Pancreas (tissue), 10 donors: ENCODE data around the gene ITPK1. TPM values are rescaled to one million over a fixed set of nuclear protein-coding genes. Genes with fewer than 3 reads are reported as not detected.
"Not testable (repeated sequence)": the region's sequence is repeated elsewhere in the genome, so short reads cannot be mapped to it uniquely, and the experiment has no call there.

ENCODE experiments used
- ATAC-seq, 4 donors: fragments of 200-7000 bp; cut with Tn5 transposase; one replicate each; pipeline versions ENCODE4 v1.8.0 to v1.9.1; 2020; ENCODE audit warnings: mild to moderate bottlenecking in 4 of 4, moderate library complexity in 4 of 4
- DNase-seq, 6 donors: peaks; one replicate each; pipeline ENCODE4 v3.0.0-alpha.2; 2020
- FAIRE-seq: peaks from 2 replicates; lab custom pipeline; 2012; peaks lifted over from hg19 to GRCh38; lab: Jason Lieb, UNC
- H3K27ac ChIP-seq, 4 donors: fragments of 200-600 bp; sonication (generic); 1 replicate in 3 of 4; 2 replicates in 1 of 4; pipeline versions ENCODE4 v1.5.0 to v1.8.0; 2020
- H3K27me3 ChIP-seq, 4 donors: fragments of 200-600 bp; one replicate each; pipeline ENCODE4 v1.8.0; 2021
- H3K36me3 ChIP-seq, 3 donors: fragments of 200-600 bp; sonication (generic) in 1 of 3; one replicate each; pipeline versions ENCODE4 v1.5.0 to v1.8.0; 2020 to 2021
- H3K4me1 ChIP-seq, 3 donors: fragments of 200-600 bp; one replicate each; pipeline ENCODE4 v1.8.0; 2021
- H3K4me3 ChIP-seq, 4 donors: fragments of 200-600 bp; sonication (generic) in 2 of 4; one replicate each; pipeline versions ENCODE4 v1.5.0 to v1.8.0; 2020 to 2021
- H3K9me3 ChIP-seq, 4 donors: fragments of 200-600 bp; one replicate each; pipeline ENCODE4 v1.8.0; 2021
- CTCF ChIP-seq, 4 donors: fragments of 200-600 bp; sonication (generic) in 3 of 4; IDR thresholded peaks; one replicate each; pipeline versions ENCODE4 v1.5.0 to v1.8.0; 2021; ENCODE audit warnings: antibody characterized with exemption in 4 of 4
- WGBS, 2 donors: extraction: QIAGEN DNeasy Blood & Tissue Kit; methylation state at CpG; one replicate each; pipeline ENCODE4 v1.1.7; 2013; 5-methylcytosine and 5-hydroxymethylcytosine counted together
- intact Hi-C, 3 donors: fragments of 100-400 bp; cut with DNase I; formaldehyde crosslinking; loops; one replicate each; pipeline versions ENCODE4 v1.11.1 to v1.14.2; 2022
- polyA plus RNA-seq, 2 donors: library from polyadenylated mRNA; stranded (reverse); fragments of 200-250 nt; gene quantifications; one replicate each; pipeline ENCODE4 v1.2.3, GENCODE V29; 2013
- total RNA-seq, 6 donors: library from RNA; stranded (reverse); fragmentation: NEBNext Ultra II Directional in 4 of 6; extraction: Animal tissue kit (Norgen Biotek cat#: 25700) in 4 of 6; gene quantifications; one replicate each; pipeline versions ENCODE4 v1.2.1 to v1.2.4, GENCODE V29; 2021 to 2023
- donor health status: healthy with polysubstance abuse.
- donor health status: DM: no; HTN: no; CAD: no; lungs with moderate emphysema.
- donor health status: DM: no; HTN: no; CAD: no.
- donor health status: control.
- donor health status: control.
- donor health status: Bipolar disorder and iron deficiency.
- donor health status: DM: yes; HTN: yes; CAD: no.
- donor health status: DM: no; HTN: no; CAD: no.
- donor health status: DM: no; HTN: no; CAD: no.
- donor health status: DM: yes; HTN: yes; CAD: no.

The ITPK1 gene
- total and polyA plus RNA-seq, 8 donors: 23.2 to 38.3 (median 33.0) TPM

- peaks cover 15 to 28% (median 18%) of the 10 kb centered on the region in 3 donors for H3K4me1 ChIP-seq
- H3K27me3 ChIP-seq: no peaks in the 10 kb centered on the region
- no peak overlapping the region for H3K4me3 ChIP-seq
- no peak for TF ChIP-seq CTCF (IDR thresholded peaks at IDR 0.05)
- intact Hi-C loops: loop anchor here in 1 of 3 donors (10.0 kb wide), 2 partner anchors 105 to 155 kb away; no protein-coding TSS in a partner anchor
- FAIRE-seq: no peak
- H3K36me3 ChIP-seq: no peaks in the 10 kb centered on the region
- DNase-seq: no peak
- 83 to 89% methylated on average over 14 of the region's 14 CpGs for WGBS, 2 donors
- no peak overlapping the region for H3K27ac ChIP-seq
- H3K9me3 ChIP-seq: no peaks in the 10 kb centered on the region
- ATAC-seq: no peak
These were observed 5.9 kb downstream of the ITPK1 start for GRCh38 chr14:93109572-93110481.

GRCh38 chr14:93108105-93108504 lies 7.6 kb downstream of the ITPK1 start:
- no peaks in the 10 kb centered on the region for H3K27me3 ChIP-seq
- no peaks in the 10 kb centered on the region for H3K36me3 ChIP-seq
- H3K27ac ChIP-seq: no peak overlapping the region
- peaks cover 9 to 19% (median 15%) of the 10 kb centered on the region in 3 donors for H3K4me1 ChIP-seq
- no peak for TF ChIP-seq CTCF (IDR thresholded peaks at IDR 0.05)
- H3K9me3 ChIP-seq: no peaks in the 10 kb centered on the region
- 65 to 67% methylated on average over 4 of the region's 4 CpGs for WGBS, 2 donors
- no peak overlapping the region for H3K4me3 ChIP-seq
- FAIRE-seq: no peak
- no peak for ATAC-seq
- intact Hi-C loops: loop anchor here in 1 of 3 donors (10.0 kb wide), 1 partner anchor 153 kb away; no protein-coding TSS in a partner anchor
- no peak for DNase-seq

- Histone ChIP-seq H3K27me3 (no peaks in the 10 kb centered on the region), H3K9me3 (no peaks in the 10 kb centered on the region), H3K4me3 (no peak overlapping the region), H3K36me3 (no peaks in the 10 kb centered on the region), H3K4me1 (peaks cover 9 to 12% (median 11%) of the 10 kb centered on the region in 3 donors), H3K27ac (peak overlapping the region in 1 of 4 donors; percentile 8)
- DNase-seq: no peak
- WGBS, 2 donors: 94% methylated on average over 11 of the region's 11 CpGs
- ATAC-seq: no peak
- intact Hi-C loops: loop anchor here in 1 of 3 donors (10.0 kb wide), 1 partner anchor 153 kb away; no protein-coding TSS in a partner anchor
- no peak for FAIRE-seq
- no peak for TF ChIP-seq CTCF (IDR thresholded peaks at IDR 0.05)
These were observed 8.3 kb downstream of the ITPK1 start for GRCh38 chr14:93107453-93107852.

- H3K4me1 ChIP-seq: peaks cover 9 to 12% (median 11%) of the 10 kb centered on the region in 3 donors
- FAIRE-seq: no peak
- TF ChIP-seq CTCF (IDR thresholded peaks at IDR 0.05): no peak
- H3K9me3 ChIP-seq: no peaks in the 10 kb centered on the region
- ATAC-seq: peak in 3 of 4 donors; percentile 16 to 63 (median 33)
- no peak overlapping the region for H3K4me3 ChIP-seq
- H3K27ac ChIP-seq: peak overlapping the region in 2 of 4 donors; percentile 9 to 43
- WGBS, 2 donors: 51 to 54% methylated on average over 6 of the region's 6 CpGs
- H3K36me3 ChIP-seq: no peaks in the 10 kb centered on the region
- DNase-seq: no peak
- no peaks in the 10 kb centered on the region for H3K27me3 ChIP-seq
- intact Hi-C loops: loop anchor here in 1 of 3 donors (10.0 kb wide), 1 partner anchor 152 kb away; no protein-coding TSS in a partner anchor
These were observed 9.1 kb downstream of the ITPK1 start for GRCh38 chr14:93106541-93107156.

GRCh38 chr14:93105856-93106255 lies 9.9 kb downstream of the ITPK1 start:
- 91 to 93% methylated on average over 8 to 10 of the region's 10 CpGs for WGBS, 2 donors

More at GRCh38 chr14:93105856-93106255, 9.9 kb downstream of the ITPK1 start:
- peaks cover 9 to 12% (median 11%) of the 10 kb centered on the region in 3 donors for H3K4me1 ChIP-seq
- H3K4me3 ChIP-seq, H3K27ac ChIP-seq, DNase-seq, H3K36me3 ChIP-seq, H3K27me3 ChIP-seq, H3K9me3 ChIP-seq, FAIRE-seq, ATAC-seq: not testable (repeated sequence)
- intact Hi-C loops: loop anchor here in 1 of 3 donors (10.0 kb wide), 1 partner anchor 151 kb away; no protein-coding TSS in a partner anchor
